Measurements from ENCODE around the gene TENM4.

DNA sequence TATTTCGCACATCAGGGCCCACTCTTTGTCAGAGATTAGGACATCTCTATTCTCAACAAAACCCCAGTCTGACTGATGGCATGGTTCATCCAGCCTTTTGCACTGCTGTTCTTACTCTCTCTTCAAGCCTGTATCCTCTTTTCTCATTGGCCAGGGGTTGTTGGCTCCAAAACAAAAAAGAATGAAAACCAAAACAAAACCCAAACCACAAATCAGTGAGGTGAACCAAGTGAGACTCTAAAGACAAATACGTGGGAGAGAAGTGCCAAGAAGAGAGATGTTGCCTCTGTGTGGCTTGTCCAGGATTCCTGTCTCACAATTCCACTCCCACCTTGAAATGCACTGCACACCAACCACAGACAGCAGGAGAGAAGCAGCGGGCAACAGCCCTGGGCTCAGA lies 587.3 kb downstream of the TENM4 start:
- TF ChIP-seq CTCF (IDR thresholded peaks at IDR 0.05): no peak
- TF ChIP-seq POLR2A (IDR thresholded peaks at IDR 0.05): no peak
